ENCODE results near the gene GSTM4. TPM values are rescaled to one million over a fixed set of nuclear protein-coding genes. Genes with fewer than 3 reads are reported as not detected.

Gene GSTM4
- total RNA-seq, result 16.5 and 17.5 TPM in 2 replicates

GRCh38 chr1:109655615-109656519 is at the start of gene GSTM4:
TSS of gene GSTM4 (plus strand) at chr1:109656099. CDS start at chr1:109656390, 291 bp downstream.

GRCh38 chr1:109619576-109620400 is 36.1 kb upstream of the GSTM4 start, which contains the start of the genes AMPD2 and GNAT2:
TSS of gene AMPD2 (plus strand) at chr1:109619837. CDS start at chr1:109621176, 1,339 bp downstream.
TSS of gene GNAT2 (minus strand) at chr1:109619616. CDS start at chr1:109612870, 6,746 bp downstream.

GRCh38 chr1:109667452-109668122 is 11.7 kb downstream of the GSTM4 start, which contains the start of gene GSTM2:
TSS of gene GSTM2 (plus strand) at chr1:109668057. CDS start at chr1:109668116, 59 bp downstream.

GRCh38 chr1:109687641-109688499 is 32.0 kb downstream of the GSTM4 start, which contains the start of gene GSTM1:
TSS of gene GSTM1 (plus strand) at chr1:109687817. CDS start at chr1:109687874, 57 bp downstream.

Other genes with a start within 250 kb of the GSTM4 start
- gene PSMA5, start 229.7 kb upstream of the GSTM4 start, total RNA-seq, result 31.3 and 47.8 TPM in 2 replicates
- gene SYPL2, start 189.6 kb upstream of the GSTM4 start, total RNA-seq, result under 0.01 and 0.12 TPM in 2 replicates
- gene ATXN7L2, start 172.2 kb upstream of the GSTM4 start, total RNA-seq, result 3.5 and 3.7 TPM in 2 replicates
- 11.7 and 12.2 TPM in 2 replicates for gene CYB561D1, start 162.0 kb upstream of the GSTM4 start, total RNA-seq
- gene AMIGO1, start 146.4 kb upstream of the GSTM4 start, total RNA-seq, result 3.3 and 4.9 TPM in 2 replicates
- gene GPR61, start 116.2 kb upstream of the GSTM4 start, total RNA-seq, result not detected in 2 replicates
- gene GNAI3, start 107.5 kb upstream of the GSTM4 start, total RNA-seq, result 12.9 and 14.3 TPM in 2 replicates
- 0.16 TPM in 1 of 2 replicates, not detected in the other for gene GNAT2, start 36.5 kb upstream of the GSTM4 start, total RNA-seq
- 140 and 147 TPM in 2 replicates for gene AMPD2, start 36.3 kb upstream of the GSTM4 start, total RNA-seq
- gene GSTM2, start 12.0 kb downstream of the GSTM4 start, total RNA-seq, result 27.7 and 31.9 TPM in 2 replicates
- 18.3 TPM in 1 of 2 replicates, not detected in the other for gene GSTM1, start 31.7 kb downstream of the GSTM4 start, total RNA-seq
- 6.0 and 12.5 TPM in 2 replicates for gene GSTM5, start 56.2 kb downstream of the GSTM4 start, total RNA-seq
- gene GSTM3, start 84.9 kb downstream of the GSTM4 start, total RNA-seq, result 70.7 and 124 TPM in 2 replicates
- gene EPS8L3, start 107.8 kb downstream of the GSTM4 start, total RNA-seq, result not detected in 2 replicates